ENCODE measurements around the gene SPIRE2. TPM values are rescaled to one million over a fixed set of nuclear protein-coding genes. Genes with fewer than 3 reads are reported as not detected.

SPIRE2 gene
- total and polyA plus RNA-seq, 7 donors = 0.82 to 44.0 (median 5.3) TPM

DNA sequence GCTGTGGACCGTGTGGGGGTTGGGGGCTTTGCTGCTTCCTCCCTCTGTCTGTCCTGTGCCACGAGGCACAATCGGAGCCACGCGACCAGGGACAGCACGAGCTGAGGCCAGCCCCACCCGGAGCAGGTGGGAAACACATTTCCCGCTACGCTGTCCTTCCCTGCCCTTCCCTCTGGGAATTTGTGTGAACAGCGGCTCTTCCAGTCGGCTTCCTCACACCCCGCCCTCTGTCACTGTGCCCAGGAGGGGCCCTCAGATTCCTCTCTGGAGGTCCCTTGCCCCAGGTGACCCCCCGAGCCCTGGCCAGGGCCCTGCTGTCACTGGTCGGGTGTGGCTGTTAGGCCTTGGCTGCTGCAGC is 19.6 kb downstream of the SPIRE2 start:
- Histone ChIP-seq H3K4me1 (no peaks in the 10 kb centered on the region), H3K36me3 (no peaks in the 10 kb centered on the region), H3K9me3 (no peaks in the 10 kb centered on the region), H3K27ac (no peak overlapping the region), H3K4me3 (no peak overlapping the region), H3K27me3 (no peaks in the 10 kb centered on the region)
- WGBS, 2 donors = 11 to 70% methylated on average over 14 of the region's 14 CpGs
- intact Hi-C loops (cut with DNase I) = no loop called here
- no peak for DNase-seq
- TF ChIP-seq, protein P1, sequence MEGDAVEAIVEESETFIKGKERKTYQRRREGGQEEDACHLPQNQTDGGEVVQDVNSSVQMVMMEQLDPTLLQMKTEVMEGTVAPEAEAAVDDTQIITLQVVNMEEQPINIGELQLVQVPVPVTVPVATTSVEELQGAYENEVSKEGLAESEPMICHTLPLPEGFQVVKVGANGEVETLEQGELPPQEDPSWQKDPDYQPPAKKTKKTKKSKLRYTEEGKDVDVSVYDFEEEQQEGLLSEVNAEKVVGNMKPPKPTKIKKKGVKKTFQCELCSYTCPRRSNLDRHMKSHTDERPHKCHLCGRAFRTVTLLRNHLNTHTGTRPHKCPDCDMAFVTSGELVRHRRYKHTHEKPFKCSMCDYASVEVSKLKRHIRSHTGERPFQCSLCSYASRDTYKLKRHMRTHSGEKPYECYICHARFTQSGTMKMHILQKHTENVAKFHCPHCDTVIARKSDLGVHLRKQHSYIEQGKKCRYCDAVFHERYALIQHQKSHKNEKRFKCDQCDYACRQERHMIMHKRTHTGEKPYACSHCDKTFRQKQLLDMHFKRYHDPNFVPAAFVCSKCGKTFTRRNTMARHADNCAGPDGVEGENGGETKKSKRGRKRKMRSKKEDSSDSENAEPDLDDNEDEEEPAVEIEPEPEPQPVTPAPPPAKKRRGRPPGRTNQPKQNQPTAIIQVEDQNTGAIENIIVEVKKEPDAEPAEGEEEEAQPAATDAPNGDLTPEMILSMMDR (IDR thresholded peaks at IDR 0.05) = no peak
- TF ChIP-seq EP300 (IDR thresholded peaks at IDR 0.05) = no peak
- TF ChIP-seq POLR2AphosphoS5 (IDR thresholded peaks at IDR 0.05) = no peak
- TF ChIP-seq POLR2A (IDR thresholded peaks at IDR 0.05) = no peak

DNA sequence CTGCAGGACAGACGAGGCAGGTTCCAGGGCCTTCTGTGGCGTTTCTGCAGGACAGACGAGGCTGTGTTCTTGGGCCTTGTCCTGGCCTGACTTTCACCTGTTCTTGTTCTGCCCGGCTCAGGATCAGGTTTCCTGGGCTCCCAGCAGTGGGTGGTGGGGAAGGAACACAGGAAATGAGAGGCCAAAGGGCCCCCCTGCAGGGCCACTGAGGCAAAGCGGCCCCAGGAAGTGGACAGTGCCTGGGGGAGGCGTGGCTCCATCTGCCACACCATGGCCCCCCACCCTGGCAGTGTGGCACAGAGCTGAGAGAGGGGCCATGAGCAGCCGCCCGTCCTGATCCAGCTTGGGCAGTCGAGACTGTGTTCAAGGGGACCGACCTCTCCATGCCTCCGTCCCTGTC is 20.7 kb downstream of the SPIRE2 start:
- no peak for DNase-seq
- intact Hi-C loops (cut with DNase I) = no loop called here
- Histone ChIP-seq H3K36me3 (no peaks in the 10 kb centered on the region), H3K9me3 (no peaks in the 10 kb centered on the region), H3K4me3 (no peak overlapping the region), H3K4me1 (no peaks in the 10 kb centered on the region), H3K27me3 (no peaks in the 10 kb centered on the region), H3K27ac (no peak overlapping the region)
- no peak for TF ChIP-seq POLR2AphosphoS5 (IDR thresholded peaks at IDR 0.05)
- TF ChIP-seq POLR2A (IDR thresholded peaks at IDR 0.05) = no peak
- TF ChIP-seq, protein P1 (IDR thresholded peaks at IDR 0.05) = no peak
- WGBS, 2 donors = 84 to 88% methylated on average over 11 of the region's 11 CpGs

DNA sequence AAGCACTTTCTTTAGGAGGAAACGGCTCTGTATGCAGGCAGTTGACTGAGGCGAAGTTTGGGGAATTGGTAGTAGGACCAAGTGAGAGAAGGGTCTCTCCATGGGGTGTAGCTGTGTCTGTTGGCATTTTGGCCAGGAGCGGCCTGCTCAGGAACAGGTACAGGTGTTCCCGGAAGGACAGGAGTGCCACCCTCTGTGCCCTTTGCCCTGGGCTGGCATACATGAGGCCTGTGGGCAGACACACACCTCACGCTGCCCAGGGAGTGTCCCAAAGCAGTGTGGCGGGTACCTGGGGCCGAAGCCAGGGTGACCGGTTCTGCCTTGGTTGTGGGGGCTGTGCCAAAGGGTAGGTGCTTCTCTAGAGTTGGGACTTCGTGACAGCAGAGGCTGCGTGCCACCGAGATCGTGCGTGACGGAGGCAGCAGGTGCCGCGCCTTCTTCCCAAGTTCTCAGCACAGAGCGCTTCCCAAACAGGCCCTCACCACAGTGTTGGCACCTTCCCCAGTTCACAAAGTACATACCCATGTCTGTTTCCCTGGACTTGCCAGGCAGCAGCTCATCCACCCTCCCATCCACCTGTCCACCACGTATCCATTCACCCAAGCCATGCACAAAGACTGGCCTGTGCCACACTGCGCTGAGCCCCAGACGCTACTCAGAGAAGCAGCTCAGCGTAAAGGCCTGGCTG is 25.2 kb downstream of the SPIRE2 start:
- Histone ChIP-seq H3K4me3 (no peak overlapping the region), H3K27me3 (no peaks in the 10 kb centered on the region), H3K36me3 (no peaks in the 10 kb centered on the region), H3K4me1 (no peaks in the 10 kb centered on the region), H3K9me3 (no peaks in the 10 kb centered on the region), H3K27ac (no peak overlapping the region)
- intact Hi-C loops (cut with DNase I) = no loop called here
- no peak for DNase-seq
- TF ChIP-seq POLR2A (IDR thresholded peaks at IDR 0.05) (peak in 1 of 2 donors; percentile 24), POLR2AphosphoS5 (IDR thresholded peaks at IDR 0.05) (no peak)
- WGBS, 2 donors = 32 to 72% methylated on average over 21 of the region's 21 CpGs

DNA sequence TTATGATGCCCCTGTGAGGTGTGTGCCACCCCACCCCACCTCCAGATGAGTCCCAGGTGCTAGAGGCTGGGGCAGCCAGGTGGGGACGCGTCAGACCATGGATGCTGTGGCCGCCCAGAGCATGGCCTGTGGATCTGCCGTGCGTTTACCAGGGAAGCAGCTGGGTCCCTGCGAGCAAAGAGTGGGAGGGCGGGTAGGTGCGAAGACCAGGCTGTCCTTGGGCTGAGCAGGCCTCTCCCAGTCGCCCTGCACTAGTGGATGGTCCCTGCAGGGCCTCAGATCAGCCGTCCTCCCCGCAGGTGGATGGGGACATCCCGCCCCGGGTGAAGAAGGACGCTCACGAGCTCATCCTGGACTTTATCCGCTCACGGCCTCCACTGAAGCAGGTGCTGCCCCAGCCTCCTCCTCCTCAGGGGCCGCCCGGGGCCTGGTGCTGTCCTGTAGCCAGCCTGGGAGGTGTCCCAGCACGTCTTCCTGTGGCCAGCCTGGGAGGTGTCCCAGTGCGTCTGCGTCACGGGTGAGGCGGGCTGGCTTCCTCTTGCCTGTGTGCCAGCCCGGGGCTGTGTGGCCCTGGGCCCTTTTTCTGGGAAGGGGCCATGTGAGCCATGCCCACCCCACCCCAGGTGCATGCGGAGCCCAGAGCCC is 27.1 kb downstream of the SPIRE2 start:
- Histone ChIP-seq H3K4me3 (no peak overlapping the region), H3K27ac (no peak overlapping the region), H3K27me3 (no peaks in the 10 kb centered on the region), H3K36me3 (no peaks in the 10 kb centered on the region), H3K9me3 (no peaks in the 10 kb centered on the region), H3K4me1 (no peaks in the 10 kb centered on the region)
- TF ChIP-seq POLR2AphosphoS5 (IDR thresholded peaks at IDR 0.05) (no peak), POLR2A (IDR thresholded peaks at IDR 0.05) (no peak), EP300 (IDR thresholded peaks at IDR 0.05) (no peak)
- TF ChIP-seq, protein P1 (IDR thresholded peaks at IDR 0.05) = no peak
- intact Hi-C loops (cut with DNase I) = no loop called here
- 87 to 92% methylated on average over 26 of the region's 26 CpGs for WGBS, 2 donors
- DNase-seq = no peak

DNA sequence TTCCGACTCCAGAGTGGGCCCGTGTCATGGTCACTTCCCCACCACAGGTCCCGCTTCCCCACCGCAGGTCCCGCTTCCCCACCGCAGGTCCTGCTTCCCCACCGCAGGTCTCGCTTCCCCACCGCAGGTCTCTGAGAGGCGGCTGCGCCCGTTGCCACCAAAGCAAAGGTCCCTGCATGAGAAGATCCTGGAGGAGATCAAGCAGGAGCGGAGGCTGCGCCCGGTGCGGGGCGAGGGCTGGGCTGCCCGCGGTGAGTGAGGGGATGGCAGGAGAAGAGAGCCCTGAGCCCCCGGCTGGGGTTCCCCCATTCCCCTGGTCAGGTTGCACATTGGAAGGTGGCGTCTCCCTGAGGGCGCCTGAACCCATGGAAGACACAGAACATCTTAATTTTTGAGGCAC is 27.7 kb downstream of the SPIRE2 start:
- 92 to 96% methylated on average over 22 of the region's 22 CpGs for WGBS, 2 donors
- no peak for DNase-seq
- no peaks in the 10 kb centered on the region for H3K27me3 ChIP-seq
- H3K4me1 ChIP-seq = no peaks in the 10 kb centered on the region
- H3K9me3 ChIP-seq = no peaks in the 10 kb centered on the region
- intact Hi-C loops (cut with DNase I) = no loop called here
- no peaks in the 10 kb centered on the region for H3K36me3 ChIP-seq
- TF ChIP-seq POLR2AphosphoS5 (IDR thresholded peaks at IDR 0.05) (no peak), POLR2A (IDR thresholded peaks at IDR 0.05) (no peak), EP300 (IDR thresholded peaks at IDR 0.05) (no peak)
- TF ChIP-seq, protein P1 (IDR thresholded peaks at IDR 0.05) = no peak
- no peak overlapping the region for H3K4me3 ChIP-seq
- H3K27ac ChIP-seq = no peak overlapping the region

All from sigmoid colon (tissue), 7 donors.